ENCODE results near the gene COL25A1.

DNA sequence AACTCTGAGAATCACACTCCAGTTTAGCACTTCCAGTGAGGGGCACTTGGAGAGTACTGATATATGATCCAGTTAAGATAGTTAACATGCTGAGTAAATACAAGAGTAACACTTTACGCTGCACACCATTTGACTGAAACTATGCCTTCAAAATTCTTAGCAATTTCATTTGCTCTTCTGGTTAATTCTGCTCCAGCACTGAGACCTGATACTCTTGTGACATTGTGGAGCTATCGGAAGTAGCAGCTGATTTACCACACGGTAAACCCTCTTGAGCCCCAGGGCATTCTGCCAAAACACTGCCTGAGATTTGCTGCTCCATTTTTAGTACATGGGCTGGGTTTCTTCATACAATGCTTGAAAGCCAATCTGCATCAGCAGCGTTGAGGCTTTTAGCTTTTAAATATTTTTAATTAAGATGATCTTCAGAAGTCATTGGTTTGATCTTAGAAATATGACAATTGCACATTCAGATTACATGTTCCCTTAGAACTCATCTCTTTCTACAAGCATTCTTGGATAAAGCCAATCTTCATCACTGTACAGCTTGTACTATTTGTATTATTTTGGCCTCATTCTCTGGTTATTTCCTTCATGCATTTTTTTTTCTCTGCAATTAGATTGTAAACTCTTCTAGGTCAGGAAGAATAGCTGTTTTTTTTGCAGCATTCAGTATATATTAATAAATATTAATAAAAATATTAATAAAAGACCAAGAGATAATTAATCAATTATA, 471.8 kb downstream of the COL25A1 start:
- TF ChIP-seq, protein P1, sequence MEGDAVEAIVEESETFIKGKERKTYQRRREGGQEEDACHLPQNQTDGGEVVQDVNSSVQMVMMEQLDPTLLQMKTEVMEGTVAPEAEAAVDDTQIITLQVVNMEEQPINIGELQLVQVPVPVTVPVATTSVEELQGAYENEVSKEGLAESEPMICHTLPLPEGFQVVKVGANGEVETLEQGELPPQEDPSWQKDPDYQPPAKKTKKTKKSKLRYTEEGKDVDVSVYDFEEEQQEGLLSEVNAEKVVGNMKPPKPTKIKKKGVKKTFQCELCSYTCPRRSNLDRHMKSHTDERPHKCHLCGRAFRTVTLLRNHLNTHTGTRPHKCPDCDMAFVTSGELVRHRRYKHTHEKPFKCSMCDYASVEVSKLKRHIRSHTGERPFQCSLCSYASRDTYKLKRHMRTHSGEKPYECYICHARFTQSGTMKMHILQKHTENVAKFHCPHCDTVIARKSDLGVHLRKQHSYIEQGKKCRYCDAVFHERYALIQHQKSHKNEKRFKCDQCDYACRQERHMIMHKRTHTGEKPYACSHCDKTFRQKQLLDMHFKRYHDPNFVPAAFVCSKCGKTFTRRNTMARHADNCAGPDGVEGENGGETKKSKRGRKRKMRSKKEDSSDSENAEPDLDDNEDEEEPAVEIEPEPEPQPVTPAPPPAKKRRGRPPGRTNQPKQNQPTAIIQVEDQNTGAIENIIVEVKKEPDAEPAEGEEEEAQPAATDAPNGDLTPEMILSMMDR (IDR thresholded peaks at IDR 0.05): no peak
- TF ChIP-seq POLR2A (IDR thresholded peaks at IDR 0.05): no peak
